IMR-90 (cell line): ENCODE measurements around the gene CTNNA2. TPM values are rescaled to one million over a fixed set of nuclear protein-coding genes. Genes with fewer than 3 reads are reported as not detected.
A peak's percentile ranks its signal among the peaks of the same experiment; 100 is the strongest.

ENCODE experiments used
- ATAC-seq: fragments of 200-7000 bp; cut with Tn5 transposase; 2 replicates; pipeline ENCODE4 v1.9.1; 2020; ENCODE audit warnings: low read depth, mild to moderate bottlenecking, moderate library complexity
- BruUV-seq: library from RNA; stranded (reverse); fragments of 400-500 nt; replicated peaks from 2 replicates; lab custom pipeline; 2021; lab: Mats Ljungman, UMichigan
- CTCF ChIA-PET: fragments of 300-600 bp; formaldehyde crosslinking; extraction: SDS; loops from one replicate; lab custom pipeline; 2021; ENCODE audit warnings: antibody characterized with exemption; lab: Yijun Ruan, JAX
- POLR2A ChIA-PET: fragments of 300-600 bp; sonication (Branson Sonifier 250); formaldehyde crosslinking; loops from one replicate; lab custom pipeline; 2022; ENCODE audit warnings: antibody characterized with exemption; ENCODE audit not compliant: unreplicated experiment; lab: Charles Lee
- DNase-seq: peaks from one replicate; pipeline ENCODE4 v3.0.0; 2013
- H2AFZ ChIP-seq: replicated peaks from 2 replicates; pipeline ENCODE3; 2013; ENCODE audit warnings: low read length, mild to moderate bottlenecking; ENCODE audit not compliant: poor library complexity
- H2AK5ac ChIP-seq: 2 replicates; pipeline ENCODE4 v1.6.1; 2013; ENCODE audit warnings: low read depth, low read length, inconsistent platforms
- H2AK9ac ChIP-seq: replicated peaks from 2 replicates; pipeline ENCODE3; 2013; ENCODE audit warnings: mild to moderate bottlenecking, low read depth, low read length, moderate library complexity; ENCODE audit not compliant: poor library complexity
- H2BK120ac ChIP-seq: 2 replicates; pipeline ENCODE4 v1.6.1; 2013; ENCODE audit warnings: low read depth, low read length, inconsistent platforms
- H2BK15ac ChIP-seq: 3 replicates; pipeline ENCODE4 v1.6.1; 2013; ENCODE audit warnings: low read depth, low read length, inconsistent platforms
- H2BK20ac ChIP-seq: 2 replicates; pipeline ENCODE4 v1.6.1; 2013; ENCODE audit warnings: low read depth, mild to moderate bottlenecking, inconsistent platforms, low read length, moderate library complexity
- H2BK5ac ChIP-seq: 2 replicates; pipeline ENCODE4 v1.6.1; 2013; ENCODE audit warnings: mild to moderate bottlenecking, low read depth, low read length, inconsistent platforms; ENCODE audit not compliant: poor library complexity, severe bottlenecking
- H3K14ac ChIP-seq: replicated peaks from 2 replicates; pipeline ENCODE4 v1.6.1; 2013; ENCODE audit warnings: low read depth, low read length, inconsistent platforms
- H3K18ac ChIP-seq: 2 replicates; pipeline ENCODE4 v1.6.1; 2013; ENCODE audit warnings: low read depth, low read length, control low read depth
- H3K23ac ChIP-seq: 2 replicates; pipeline ENCODE4 v1.6.1; 2013; ENCODE audit warnings: low read depth, low read length, inconsistent platforms
- H3K27ac ChIP-seq: 2 replicates; pipeline ENCODE4 v1.5.1; 2013; ENCODE audit warnings: mild to moderate bottlenecking, control low read depth, low read length; ENCODE audit not compliant: insufficient read depth
- H3K27me3 ChIP-seq: 2 replicates; pipeline ENCODE4 v1.6.1; 2013; ENCODE audit warnings: low read length; ENCODE audit not compliant: control insufficient read depth, insufficient read depth
- H3K36me3 ChIP-seq: 2 replicates; pipeline ENCODE4 v1.6.1; 2013; ENCODE audit warnings: low read length, mixed read lengths; ENCODE audit not compliant: control insufficient read depth, insufficient read depth
- H3K4ac ChIP-seq: 2 replicates; pipeline ENCODE4 v1.6.1; 2013; ENCODE audit warnings: low read depth, low read length, inconsistent platforms
- H3K4me1 ChIP-seq: 2 replicates; pipeline ENCODE4 v1.6.1; 2013; ENCODE audit warnings: low read length, mixed read lengths; ENCODE audit not compliant: control insufficient read depth, insufficient read depth
- H3K4me2 ChIP-seq: 2 replicates; pipeline ENCODE4 v1.6.1; 2013; ENCODE audit warnings: low read depth, mild to moderate bottlenecking, control low read depth, low read length, moderate library complexity
- H3K4me3 ChIP-seq: 2 replicates; pipeline ENCODE4 v1.5.1; 2013; ENCODE audit warnings: low read depth, mild to moderate bottlenecking, control low read depth, low read length, moderate library complexity; ENCODE audit not compliant: insufficient read depth
- H3K56ac ChIP-seq: 2 replicates; pipeline ENCODE4 v1.6.1; 2013; ENCODE audit warnings: low read length, inconsistent platforms; ENCODE audit not compliant: insufficient read depth; ENCODE audit errors: extremely low read depth
- H3K79me1 ChIP-seq, 2 experiments: 2 replicates each; pipeline ENCODE4 v1.6.1; 2013; ENCODE audit warnings: low read length in 2 of 2, inconsistent platforms in 1 of 2, low read depth in 1 of 2
- H3K9ac ChIP-seq: 2 replicates; pipeline ENCODE4 v1.6.1; 2013; ENCODE audit warnings: low read depth, low read length, control low read depth
- H3K9me1 ChIP-seq: 2 replicates; pipeline ENCODE4 v1.6.1; 2013; ENCODE audit warnings: low read length, inconsistent platforms; ENCODE audit not compliant: insufficient read depth
- H3K9me3 ChIP-seq: 2 replicates; pipeline ENCODE4 v1.6.1; 2013; ENCODE audit warnings: low read length; ENCODE audit not compliant: control insufficient read depth, insufficient read depth
- H4K20me1 ChIP-seq: 2 replicates; pipeline ENCODE4 v1.6.1; 2013; ENCODE audit warnings: low read length, inconsistent platforms; ENCODE audit not compliant: insufficient read depth
- H4K5ac ChIP-seq: 2 replicates; pipeline ENCODE4 v1.6.1; 2013; ENCODE audit warnings: mild to moderate bottlenecking, low read depth, low read length, control low read depth
- H4K8ac ChIP-seq, 2 experiments: 2 replicates each; pipeline ENCODE4 v1.6.1; 2013; ENCODE audit warnings: low read depth in 2 of 2, low read length in 2 of 2, control low read depth in 1 of 2, inconsistent platforms in 1 of 2
- H4K91ac ChIP-seq: 2 replicates; pipeline ENCODE4 v1.6.1; 2013; ENCODE audit warnings: low read depth, low read length, inconsistent platforms; ENCODE audit not compliant: insufficient read depth
- MAFK ChIP-seq: IDR thresholded peaks from 2 replicates; pipeline ENCODE4 v1.6.1; 2012; ENCODE audit warnings: low read depth, low read length, improper control_type of control experiment
- SMC3 ChIP-seq: fragments of 150-350 bp; IDR thresholded peaks from 2 replicates; pipeline ENCODE4 v1.6.1; 2016; ENCODE audit warnings: low read depth, mild to moderate bottlenecking, antibody characterized with exemption, low read length, moderate library complexity
- WGBS, 2 experiments: methylation state at CpG; one replicate each; pipeline versions ENCODE4 v1.1.5 to v1.1.7; 2013; ENCODE audit warnings: missing lambda C conversion rate in 2 of 2; ENCODE audit not compliant: insufficient read length in 1 of 2; ENCODE audit errors: extremely low coverage in 2 of 2; 5-methylcytosine and 5-hydroxymethylcytosine counted together
- dilution Hi-C: fragments of 300-500 bp; cut with HindIII; formaldehyde crosslinking; loops from one replicate; pipeline ENCODE4 v1.14.3; 2018; ENCODE audit warnings: low sequenced_read_pairs; ENCODE audit not compliant: unreplicated experiment
- in situ Hi-C: fragments of 300-500 bp; cut with MboI; formaldehyde crosslinking; loops from 3 replicates; pipeline ENCODE4 v1.14.3; 2019; ENCODE audit warnings: low sequenced_read_pairs, inconsistent platforms, mixed read lengths
- intact Hi-C: fragments of 100-400 bp; cut with micrococcal nuclease; formaldehyde crosslinking; loops from 2 replicates; pipeline ENCODE4 v1.10.0; 2022
- polyA plus RNA-seq, 3 experiments: library from polyadenylated mRNA; depleted of rRNA; stranded (reverse); fragments of >200 nt; gene quantifications; 2 replicates each; pipeline ENCODE4 v1.2.3, GENCODE V29; 2012; ENCODE audit warnings: low replicate concordance in 1 of 3
- total RNA-seq: library from RNA; depleted of rRNA; stranded (reverse); fragments of >200 nt; gene quantifications from 2 replicates; pipeline ENCODE4 v1.2.3, GENCODE V29; 2012

Gene CTNNA2
- total and polyA plus RNA-seq, 2 of the 4 experiments (the other 2 are of a cell fraction) = not detected

DNA sequence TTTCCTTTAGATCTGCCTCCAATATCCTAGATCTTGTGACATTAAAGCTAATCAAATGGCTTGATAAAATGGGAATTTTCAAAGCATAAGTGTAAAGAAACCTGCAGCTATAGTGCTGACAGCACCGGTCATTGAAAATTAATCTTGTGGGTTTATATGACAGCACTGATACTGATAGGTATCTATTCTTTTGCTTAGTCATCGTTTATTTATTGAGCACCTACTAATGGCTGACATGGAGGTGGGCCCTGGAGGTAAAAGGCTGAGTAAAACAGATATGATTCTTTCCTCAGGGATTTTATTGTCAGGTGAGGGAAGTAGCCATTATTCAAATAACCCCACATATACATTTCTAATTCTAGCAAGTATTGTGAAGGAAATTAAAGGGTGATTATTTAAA lies 509.2 kb downstream of the CTNNA2 start:
- no peak for TF ChIP-seq SMC3
- TF ChIP-seq MAFK = peak; percentile 95
- WGBS, 2 experiments = no CpG with 5 or more reads among the region's 2 CpGs
- H4K5ac ChIP-seq = no peak overlapping the region
- no peaks in the 10 kb centered on the region for H3K79me1 ChIP-seq
- no peaks in the 10 kb centered on the region for H3K36me3 ChIP-seq
- no peak overlapping the region for H3K14ac ChIP-seq
- H3K9ac ChIP-seq = no peak overlapping the region
- no peak overlapping the region for H3K4me2 ChIP-seq
- dilution Hi-C loops (no loop called here), intact Hi-C loops (no loop called here), in situ Hi-C loops (no loop called here)
- H3K4ac ChIP-seq = no peak overlapping the region
- H2BK120ac ChIP-seq = no peak overlapping the region
- DNase-seq (no peak), ATAC-seq (no peak)
- no peak overlapping the region for H3K18ac ChIP-seq
- no peak overlapping the region for H3K27ac ChIP-seq
- H3K23ac ChIP-seq = no peak overlapping the region
- H2AK5ac ChIP-seq = no peak overlapping the region
- peaks cover 3% of the 10 kb centered on the region; the same call in 1 of the 2 replicates for H3K4me1 ChIP-seq
- BruUV-seq = no TSS peak
- no peak overlapping the region for H2AFZ ChIP-seq
- no peaks in the 10 kb centered on the region; the same call in 1 of the 2 replicates for H3K9me1 ChIP-seq
- H3K4me3 ChIP-seq = no peak overlapping the region
- ChIA-PET POLR2A (no interaction called here), CTCF (no interaction called here)
- no peaks in the 10 kb centered on the region for H4K20me1 ChIP-seq
- H4K91ac ChIP-seq = no peak overlapping the region
- H3K56ac ChIP-seq = no peak overlapping the region
- no peak overlapping the region for H4K8ac ChIP-seq
- no peak overlapping the region for H2BK5ac ChIP-seq
- no peaks in the 10 kb centered on the region for H3K9me3 ChIP-seq
- no peaks in the 10 kb centered on the region for H3K27me3 ChIP-seq
- H2AK9ac ChIP-seq = no peak overlapping the region
- no peak overlapping the region for H2BK20ac ChIP-seq
- no peak overlapping the region for H2BK15ac ChIP-seq
